ENCODE data around the gene SYT1.

GRCh38 chr12:79162147-79162772, 297.7 kb downstream of the SYT1 start:
- TF ChIP-seq CTCF (IDR thresholded peaks at IDR 0.05) (no peak), ZFX (IDR thresholded peaks at IDR 0.05; ENCODE audit: borderline replicate concordance) (no peak)

Data from 22Rv1 (cell line).